HFFc6 (cell line): ENCODE results near the gene PEX16. TPM values are rescaled to one million over a fixed set of nuclear protein-coding genes. Genes with fewer than 3 reads are reported as not detected.

Experiments used
- DNase-seq: peaks from one replicate; pipeline ENCODE4 v3.0.0-alpha.2; 2018
- H3K27ac Mint-ChIP-seq: 2 replicates; pipeline ENCODE4 v1.8.0; 2020; ENCODE audit warnings: mild to moderate bottlenecking, mixed read lengths
- H3K27me3 Mint-ChIP-seq: 2 replicates; pipeline ENCODE4 v1.8.0; 2021; ENCODE audit warnings: mild to moderate bottlenecking, moderate library complexity, mixed read lengths; ENCODE audit not compliant: insufficient read depth
- H3K36me3 Mint-ChIP-seq: 2 replicates; pipeline ENCODE4 v1.8.0; 2021; ENCODE audit warnings: low read depth, mixed read lengths
- H3K4me1 Mint-ChIP-seq: 2 replicates; pipeline ENCODE4 v1.8.0; 2020; ENCODE audit warnings: low read depth, mixed read lengths
- H3K4me3 Mint-ChIP-seq: 2 replicates; pipeline ENCODE4 v1.8.0; 2020; ENCODE audit warnings: mild to moderate bottlenecking, moderate library complexity, mixed read lengths
- H3K9me3 Mint-ChIP-seq: 2 replicates; pipeline ENCODE4 v1.8.0; 2020; ENCODE audit warnings: mild to moderate bottlenecking, mixed read lengths
- CTCF ChIP-seq: fragments of 200-600 bp; sonication (generic); IDR thresholded peaks from 2 replicates; pipeline ENCODE4 v1.5.0; 2021; ENCODE audit warnings: antibody characterized with exemption, mild to moderate bottlenecking
- long read RNA-seq: library from polyadenylated mRNA; unstranded; transcript quantifications from one replicate; pipeline ENCODE4 v2.0.0, GENCODE V29; 2019
- total RNA-seq, 6 experiments: library from RNA; stranded (reverse); fragmentation: NEBNext Ultra II Directional; extraction: Animal tissue kit (Norgen Biotek cat#: 25700); gene quantifications; 2 replicates in 1 of 6; 3 replicates in 5 of 6; pipeline ENCODE4 v1.2.3, GENCODE V29; 2021

PEX16 gene
- total RNA-seq = 10 to 100 TPM; 23.4 to 27.2 (median 25.9) TPM
- long read RNA-seq, transcript PEX16-202 (11 exons, 1,335 nt) = major isoform, 37 of 42 reads
- long read RNA-seq, partial matches to known transcripts = 1 of 42 reads
- long read RNA-seq, other reads (novel, unspliced or antisense) = 4 of 42 reads

DNA sequence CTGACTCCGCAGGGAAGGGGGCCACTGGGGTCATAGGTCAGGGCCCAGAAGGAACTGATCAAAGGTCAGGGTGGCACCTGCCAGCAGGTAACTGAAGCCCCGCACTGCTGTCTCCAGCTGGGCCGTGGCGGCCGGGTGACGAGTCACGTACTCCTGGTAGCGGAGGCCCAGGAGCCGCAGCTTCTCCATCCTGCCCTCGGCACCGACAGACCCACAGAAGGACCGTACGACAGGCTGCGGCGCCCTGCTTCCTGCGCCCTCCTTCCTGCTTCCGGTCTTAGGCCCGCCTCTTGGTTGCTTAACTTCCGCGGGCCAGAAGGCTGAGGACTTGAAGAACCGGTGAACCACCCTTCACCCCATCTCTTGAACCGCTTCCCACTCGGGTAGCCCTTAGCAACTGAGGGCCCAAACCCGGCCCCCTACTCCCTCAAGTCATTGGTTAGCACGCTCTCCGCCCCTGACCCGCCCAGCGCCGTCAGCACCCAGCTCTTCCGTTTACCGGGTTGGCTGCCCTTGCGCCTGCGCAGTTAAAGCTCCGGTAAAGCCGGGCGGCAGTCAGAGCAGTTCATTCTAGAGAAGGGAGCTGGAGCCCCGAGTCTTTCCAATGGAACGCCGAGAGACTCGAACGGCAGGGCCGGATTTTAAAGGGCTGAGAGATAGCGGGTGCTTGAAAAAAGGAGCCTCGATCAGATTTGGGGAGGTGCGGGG is at the start of gene PEX16:
TSS of gene PEX16 (minus strand) at position 255 of the 708 bp plus-strand sequence. CDS start at position 189, 66 bp downstream.
- DNase-seq = peak; percentile 99
- Mint-ChIP-seq H3K4me1 (peaks cover 19% of the 10 kb centered on the region), H3K9me3 (no peaks in the 10 kb centered on the region), H3K27ac (peak within 1 kb of the TSS; percentile 96), H3K36me3 (no peaks in the 10 kb centered on the region), H3K27me3 (peaks cover 15% of the 10 kb centered on the region; the same call in 1 of the 2 replicates), H3K4me3 (peak within 1 kb of the TSS; percentile 97)
- TF ChIP-seq CTCF = no peak

DNA sequence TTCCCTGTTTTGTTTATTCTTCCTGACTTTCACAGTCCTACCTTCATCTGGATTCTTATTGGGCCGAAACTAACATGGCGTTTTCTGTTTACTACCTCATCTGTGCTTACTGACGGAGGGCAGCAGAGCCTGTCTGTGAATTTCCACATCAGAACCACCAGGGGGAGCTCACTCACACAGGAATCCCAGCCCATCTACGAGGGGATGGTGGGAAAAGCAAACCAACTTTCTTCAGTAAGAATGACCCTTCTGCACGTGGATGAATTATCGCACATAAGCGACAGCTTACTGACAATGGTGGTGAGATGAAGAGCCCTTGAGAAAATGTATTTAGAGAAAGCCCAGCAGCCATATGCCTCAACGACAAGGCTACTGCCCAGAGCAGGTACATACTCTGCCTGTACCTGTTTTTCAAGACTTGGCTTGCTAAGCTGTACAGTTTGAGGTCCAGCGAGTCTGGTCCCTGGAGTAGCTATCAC is 47.3 kb upstream of the PEX16 start:
- DNase-seq = peak; percentile 68
- Mint-ChIP-seq H3K36me3 (no peaks in the 10 kb centered on the region; the same call in 1 of the 2 replicates), H3K27ac (no peak overlapping the region), H3K4me3 (no peak overlapping the region), H3K4me1 (peaks cover 7% of the 10 kb centered on the region), H3K27me3 (0 out of 2 replicates have a peak, but pooled peaks cover 2% of the 10 kb centered on the region), H3K9me3 (no peaks in the 10 kb centered on the region)
- peak; percentile 97 for TF ChIP-seq CTCF

DNA sequence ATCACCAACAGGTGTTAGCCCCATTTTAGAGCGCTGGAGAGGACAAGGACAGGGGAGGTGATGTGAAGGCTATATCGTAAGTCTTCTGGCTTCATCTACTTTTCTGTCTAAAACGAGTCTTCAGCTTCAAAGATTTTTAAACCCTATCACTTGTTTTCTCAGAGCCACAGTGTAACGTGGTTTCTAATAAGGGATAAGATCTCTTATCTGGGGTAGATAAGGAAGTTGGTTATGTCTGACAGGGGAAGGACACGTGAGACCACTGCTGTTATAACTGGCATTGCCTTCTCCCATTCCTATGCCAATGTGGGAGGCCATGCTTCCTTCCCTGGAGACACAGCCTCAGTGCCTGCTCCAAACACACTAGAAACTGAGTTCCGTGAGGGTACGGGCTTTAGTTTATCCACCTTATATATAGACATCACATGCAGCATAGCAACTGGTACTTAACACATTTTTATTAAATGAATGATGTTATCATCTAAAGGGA is 44.1 kb upstream of the PEX16 start:
- peaks cover 4% of the 10 kb centered on the region; the same call in 1 of the 2 replicates for H3K36me3 Mint-ChIP-seq
- no peaks in the 10 kb centered on the region for H3K9me3 Mint-ChIP-seq
- no peak for DNase-seq
- no peak for TF ChIP-seq CTCF
- H3K27me3 Mint-ChIP-seq = peaks cover 2% of the 10 kb centered on the region; the same call in 1 of the 2 replicates
- H3K4me1 Mint-ChIP-seq = peaks cover 14% of the 10 kb centered on the region
- H3K27ac Mint-ChIP-seq = no peak overlapping the region
- no peak overlapping the region for H3K4me3 Mint-ChIP-seq

- DNase-seq = no peak
- no peak overlapping the region for H3K4me3 Mint-ChIP-seq
- H3K36me3 Mint-ChIP-seq = peaks cover 6% of the 10 kb centered on the region
- H3K9me3 Mint-ChIP-seq = no peaks in the 10 kb centered on the region
- peaks cover 2% of the 10 kb centered on the region; the same call in 1 of the 2 replicates for H3K27me3 Mint-ChIP-seq
- peaks cover 14% of the 10 kb centered on the region for H3K4me1 Mint-ChIP-seq
- H3K27ac Mint-ChIP-seq = peak overlapping the region; percentile 55
- no peak for TF ChIP-seq CTCF
Measured at GRCh38 chr11:45960387-45961095, 42.9 kb upstream of the PEX16 start.

DNA sequence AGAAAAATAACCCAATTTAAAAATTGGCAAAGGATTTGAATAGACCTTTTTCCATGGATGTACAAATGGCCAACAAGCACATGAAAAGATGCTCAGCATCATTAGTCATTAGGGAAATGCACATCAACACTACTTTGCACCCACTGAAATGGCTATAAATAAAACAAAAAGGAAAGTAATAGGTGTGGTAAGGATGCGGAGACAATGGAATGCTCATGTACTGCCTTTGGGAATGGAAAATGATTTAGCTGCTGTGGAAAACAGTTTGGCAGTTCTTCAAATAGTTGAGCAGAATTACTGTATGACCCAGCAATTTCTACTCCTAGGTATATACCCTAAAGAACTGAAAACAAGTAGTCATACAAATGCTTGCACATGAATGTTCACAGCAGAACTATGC is 42.2 kb upstream of the PEX16 start:
- Mint-ChIP-seq H3K4me1 (peaks cover 14% of the 10 kb centered on the region), H3K36me3 (peaks cover 12% of the 10 kb centered on the region), H3K27me3 (peaks cover 2% of the 10 kb centered on the region; the same call in 1 of the 2 replicates), H3K4me3 (no peak overlapping the region), H3K9me3 (no peaks in the 10 kb centered on the region), H3K27ac (peak overlapping the region; percentile 55)
- DNase-seq = peak; percentile 62
- TF ChIP-seq CTCF = no peak
